Measurements from ENCODE around the gene DGKD.
A peak's percentile ranks its signal among the peaks of the same experiment; 100 is the strongest.

DGKD gene

DNA sequence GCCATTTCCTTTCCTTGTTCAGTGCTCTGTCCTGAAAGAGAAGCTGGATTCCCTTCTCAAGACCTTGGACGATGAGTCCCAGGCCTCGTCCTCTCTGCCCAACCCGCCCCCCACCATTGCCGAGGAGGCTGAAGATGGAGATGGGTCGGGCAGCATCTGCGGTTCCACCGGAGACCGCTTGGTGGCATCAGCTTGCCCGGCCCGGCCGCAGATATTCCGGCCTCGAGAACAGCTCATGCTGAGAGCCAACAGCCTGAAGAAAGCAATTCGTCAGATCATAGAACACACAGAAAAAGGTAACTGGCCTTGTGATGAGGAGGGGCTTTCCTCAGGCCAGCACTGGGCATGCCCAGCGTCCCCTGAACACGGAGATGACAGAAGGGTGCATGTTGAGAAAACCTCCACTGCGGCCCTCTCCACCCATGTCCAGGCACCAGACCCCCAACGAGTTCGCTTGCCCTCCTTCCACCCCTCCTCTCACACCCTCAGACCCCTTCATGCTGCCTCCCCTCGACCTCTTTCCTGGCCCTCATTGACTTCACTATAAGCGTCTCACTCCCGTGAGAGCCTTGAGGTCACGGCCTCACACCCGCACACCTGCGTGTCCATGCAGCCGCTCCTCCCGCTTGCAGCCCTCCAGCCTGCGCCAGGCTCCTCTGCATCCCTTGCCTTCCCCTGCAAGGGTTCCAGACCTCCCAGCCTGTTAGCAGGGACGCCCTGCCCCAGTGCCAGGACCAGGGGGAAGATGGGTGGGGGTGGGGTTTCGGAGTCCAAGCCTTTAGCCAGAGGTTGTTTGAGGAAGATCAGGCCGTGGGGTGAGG, 95.0 kb downstream of the DGKD start:
- TF ChIP-seq, protein P1, sequence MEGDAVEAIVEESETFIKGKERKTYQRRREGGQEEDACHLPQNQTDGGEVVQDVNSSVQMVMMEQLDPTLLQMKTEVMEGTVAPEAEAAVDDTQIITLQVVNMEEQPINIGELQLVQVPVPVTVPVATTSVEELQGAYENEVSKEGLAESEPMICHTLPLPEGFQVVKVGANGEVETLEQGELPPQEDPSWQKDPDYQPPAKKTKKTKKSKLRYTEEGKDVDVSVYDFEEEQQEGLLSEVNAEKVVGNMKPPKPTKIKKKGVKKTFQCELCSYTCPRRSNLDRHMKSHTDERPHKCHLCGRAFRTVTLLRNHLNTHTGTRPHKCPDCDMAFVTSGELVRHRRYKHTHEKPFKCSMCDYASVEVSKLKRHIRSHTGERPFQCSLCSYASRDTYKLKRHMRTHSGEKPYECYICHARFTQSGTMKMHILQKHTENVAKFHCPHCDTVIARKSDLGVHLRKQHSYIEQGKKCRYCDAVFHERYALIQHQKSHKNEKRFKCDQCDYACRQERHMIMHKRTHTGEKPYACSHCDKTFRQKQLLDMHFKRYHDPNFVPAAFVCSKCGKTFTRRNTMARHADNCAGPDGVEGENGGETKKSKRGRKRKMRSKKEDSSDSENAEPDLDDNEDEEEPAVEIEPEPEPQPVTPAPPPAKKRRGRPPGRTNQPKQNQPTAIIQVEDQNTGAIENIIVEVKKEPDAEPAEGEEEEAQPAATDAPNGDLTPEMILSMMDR (IDR thresholded peaks at IDR 0.05; ENCODE audit: borderline replicate concordance, insufficient read depth, low read depth, low read length): peak; percentile 38; the same call in 1 of the 2 replicates
- H3K4me3 ChIP-seq (ENCODE audit: low read depth, low read length): no peak overlapping the region

DNA sequence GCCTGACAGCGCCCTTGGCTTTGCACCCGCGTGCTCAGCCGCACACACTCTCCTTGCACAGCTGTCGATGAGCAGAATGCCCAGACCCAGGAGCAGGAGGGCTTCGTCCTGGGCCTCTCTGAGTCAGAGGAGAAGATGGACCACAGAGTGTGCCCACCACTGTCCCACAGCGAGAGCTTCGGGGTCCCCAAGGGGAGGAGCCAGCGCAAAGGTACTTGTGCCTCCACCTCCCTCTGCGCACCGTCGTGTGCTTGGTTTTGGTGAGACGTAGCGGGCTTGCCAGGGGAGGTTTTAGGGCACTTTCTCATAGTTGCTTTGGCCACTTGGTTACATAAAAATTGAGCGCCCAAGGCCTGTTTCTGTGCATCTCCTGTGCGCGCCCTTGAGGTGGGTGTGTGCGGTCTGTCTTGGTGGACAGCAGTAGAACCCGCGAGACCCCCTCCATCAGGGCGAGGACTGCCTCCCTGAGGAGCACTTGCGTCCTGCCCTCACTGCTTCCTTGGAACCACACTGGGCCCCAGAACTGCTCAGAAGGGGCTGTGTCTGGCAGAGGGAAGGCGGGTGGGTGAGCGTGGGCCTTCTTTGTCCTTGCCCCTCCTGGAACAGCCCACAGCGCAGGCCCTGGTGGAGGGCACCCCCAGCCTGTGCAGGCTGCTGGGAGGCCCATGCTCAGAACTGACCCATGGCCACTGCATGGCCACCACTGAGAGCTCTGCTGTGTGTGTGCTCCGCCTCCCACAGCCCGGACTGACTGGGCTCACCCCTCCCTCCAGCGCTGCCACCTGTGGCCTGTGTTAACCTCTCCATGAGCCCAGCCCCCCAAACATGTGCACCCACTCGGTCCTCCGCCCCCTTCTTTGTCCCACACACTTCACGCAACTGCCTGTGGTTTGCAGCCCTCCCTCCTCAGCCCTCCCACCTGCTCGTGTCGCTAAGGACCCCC, 95.9 kb downstream of the DGKD start:
- H3K4me3 ChIP-seq (ENCODE audit: low read depth, low read length): no peak overlapping the region
- TF ChIP-seq, protein P1 (IDR thresholded peaks at IDR 0.05; ENCODE audit: borderline replicate concordance, insufficient read depth, low read depth, low read length): no peak

DNA sequence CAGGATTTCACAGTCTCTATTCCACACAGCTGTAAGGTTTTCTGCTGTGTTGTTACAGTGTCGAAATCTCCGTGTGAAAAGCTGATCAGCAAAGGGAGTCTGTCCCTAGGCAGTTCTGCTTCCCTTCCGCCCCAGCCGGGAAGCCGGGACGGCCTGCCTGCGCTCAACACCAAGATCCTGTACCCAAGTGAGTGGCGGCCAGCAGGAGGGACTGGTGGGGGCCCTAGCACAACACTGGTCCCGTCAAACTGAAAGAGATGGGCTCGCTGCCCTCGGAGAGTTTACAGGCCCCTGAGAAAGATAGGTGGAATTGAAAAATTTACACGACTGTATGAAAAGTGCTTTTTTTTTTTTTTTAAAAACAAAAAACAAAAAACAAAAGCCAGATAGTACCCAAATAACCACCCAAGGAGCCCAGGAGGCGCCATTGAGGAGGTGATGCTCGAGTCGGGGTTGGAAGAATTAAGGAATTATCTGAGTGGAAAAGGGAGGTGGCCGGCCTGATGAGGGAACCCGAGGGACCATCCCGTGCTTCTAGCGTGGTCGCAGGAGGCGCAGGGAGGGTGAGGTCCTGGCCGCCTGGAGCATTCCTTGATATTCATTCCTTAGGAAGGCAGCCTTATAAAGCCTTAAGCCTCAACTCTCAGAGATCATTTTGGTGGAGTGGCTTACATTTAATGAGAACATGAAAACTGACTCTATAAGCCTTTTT, 96.7 kb downstream of the DGKD start:
- no peak overlapping the region for H3K4me3 ChIP-seq (ENCODE audit: low read depth, low read length)
- TF ChIP-seq, protein P1 (IDR thresholded peaks at IDR 0.05; ENCODE audit: borderline replicate concordance, insufficient read depth, low read depth, low read length): no peak

DNA sequence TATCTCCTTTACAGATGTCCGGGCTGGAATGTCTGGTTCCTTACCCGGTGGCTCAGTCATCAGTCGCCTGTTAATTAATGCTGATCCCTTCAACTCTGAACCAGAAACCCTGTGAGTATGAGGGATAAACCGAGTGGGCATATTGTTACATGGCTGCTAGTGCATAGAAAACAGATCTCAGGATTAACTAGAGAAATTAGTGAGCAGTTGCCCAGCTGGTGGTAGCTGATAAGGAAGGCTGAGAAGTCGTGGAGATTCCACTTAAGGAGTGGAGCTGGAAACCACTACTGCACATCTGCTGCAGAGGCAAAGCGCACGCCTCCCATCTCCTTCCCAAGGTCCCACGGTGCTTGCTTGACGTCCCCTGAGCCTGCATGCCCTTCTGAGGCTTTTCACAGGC, 97.7 kb downstream of the DGKD start:
- TF ChIP-seq, protein P1 (IDR thresholded peaks at IDR 0.05; ENCODE audit: borderline replicate concordance, insufficient read depth, low read depth, low read length): no peak
- H3K4me3 ChIP-seq (ENCODE audit: low read depth, low read length): no peak overlapping the region

DNA sequence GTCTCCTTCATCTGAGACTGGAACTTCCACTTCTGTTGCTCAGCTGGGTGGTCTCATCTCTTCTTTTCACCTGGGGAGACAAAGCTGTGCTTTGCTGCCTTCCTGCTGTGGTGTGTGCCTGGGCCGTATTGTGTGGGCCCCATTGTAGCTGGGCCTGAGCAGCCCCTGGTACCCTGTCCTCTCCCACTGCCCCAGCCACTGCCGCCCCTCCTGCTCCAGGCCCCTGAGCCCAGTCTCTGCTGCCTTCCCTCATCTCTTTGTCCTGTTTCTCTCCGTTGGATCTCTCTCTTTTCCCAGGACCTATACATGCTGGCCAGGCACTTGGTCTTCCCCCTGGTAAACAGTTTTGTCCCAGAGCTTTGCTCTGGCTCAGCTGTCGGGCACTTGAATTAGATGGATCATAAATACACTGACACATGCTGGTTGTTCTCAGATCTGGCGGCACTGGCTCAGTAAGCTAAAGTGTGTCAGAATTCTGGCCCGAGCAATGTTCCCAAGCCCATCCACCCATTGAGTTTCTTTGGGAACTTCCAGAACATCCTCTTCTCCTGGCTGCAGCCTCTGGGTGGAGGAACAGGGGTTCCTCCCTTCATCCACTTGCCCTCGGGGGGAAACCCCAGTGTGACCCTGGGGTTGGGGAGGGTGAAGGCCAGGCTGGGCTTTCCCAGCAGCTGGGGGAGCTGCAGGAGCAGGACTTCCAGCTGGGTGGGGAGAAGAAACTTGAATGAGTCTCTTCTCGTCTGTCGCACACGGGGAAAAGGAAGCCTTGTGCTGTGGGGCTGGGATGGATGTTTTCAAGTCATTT, 99.0 kb downstream of the DGKD start:
- TF ChIP-seq, protein P1 (IDR thresholded peaks at IDR 0.05; ENCODE audit: borderline replicate concordance, insufficient read depth, low read depth, low read length): no peak
- no peak overlapping the region for H3K4me3 ChIP-seq (ENCODE audit: low read depth, low read length)

DNA sequence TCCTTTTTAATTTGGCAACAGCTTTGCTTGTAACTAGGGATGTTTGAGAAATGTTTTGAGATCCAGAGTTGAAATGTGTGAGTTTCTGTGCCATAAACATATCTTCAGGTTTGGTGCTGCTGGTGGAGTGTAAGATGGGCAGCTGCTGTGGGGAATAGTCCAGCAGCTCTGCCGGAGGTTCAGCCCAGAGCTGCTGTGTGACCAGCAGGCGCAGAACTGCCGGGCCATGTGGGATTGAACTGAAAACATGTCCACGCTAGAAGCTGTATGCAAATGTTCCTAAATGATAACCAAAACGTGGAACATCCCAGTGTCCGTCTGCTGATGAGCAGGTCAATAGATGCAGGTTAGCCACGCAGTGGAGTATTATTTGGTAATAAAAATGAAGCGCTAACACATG, 99.6 kb downstream of the DGKD start:
- H3K4me3 ChIP-seq (ENCODE audit: low read depth, low read length): no peak overlapping the region
- TF ChIP-seq, protein P1 (IDR thresholded peaks at IDR 0.05; ENCODE audit: borderline replicate concordance, insufficient read depth, low read depth, low read length): no peak
